Upper lobe of left lung (tissue), 6 donors: Measurements from ENCODE around the gene SLC38A5. TPM values are rescaled to one million over a fixed set of nuclear protein-coding genes. Genes with fewer than 3 reads are reported as not detected.

Experiments
- ATAC-seq, 2 donors: fragments of 200-7000 bp; cut with Tn5 transposase; one replicate each; pipeline ENCODE4 v1.9.1; 2022; ENCODE audit warnings: mild to moderate bottlenecking in 2 of 2, moderate library complexity in 2 of 2; ENCODE audit not compliant: low FRiP score in 2 of 2
- DNase-seq, 2 donors: peaks; one replicate each; pipeline ENCODE4 v3.0.0-alpha.2; 2019 to 2020
- H3K27ac ChIP-seq, 4 donors: fragments of 200-600 bp; sonication (generic); one replicate each; pipeline ENCODE4 v1.5.1; 2016 to 2019
- H3K27me3 ChIP-seq, 4 donors: fragments of 200-600 bp; sonication (generic); one replicate each; pipeline ENCODE4 v1.5.1; 2017 to 2019
- H3K36me3 ChIP-seq, 4 donors: fragments of 200-600 bp; sonication (generic); one replicate each; pipeline ENCODE4 v1.5.1; 2016 to 2019
- H3K4me1 ChIP-seq, 4 donors: fragments of 200-600 bp; sonication (generic); one replicate each; pipeline ENCODE4 v1.5.1; 2018 to 2019
- H3K4me3 ChIP-seq, 4 donors: fragments of 200-600 bp; sonication (generic); one replicate each; pipeline ENCODE4 v1.5.1; 2017 to 2019; ENCODE audit warnings: mild to moderate bottlenecking in 2 of 4, moderate library complexity in 1 of 4
- H3K9me3 ChIP-seq, 4 donors: fragments of 200-600 bp; sonication (generic); one replicate each; pipeline ENCODE4 v1.5.1; 2018 to 2019
- CTCF ChIP-seq, 6 experiments: fragments of 450-650 bp in 4 of 6; fragments of 200-600 bp in 2 of 6; sonication (generic) in 2 of 6; IDR thresholded peaks; one replicate each; pipeline ENCODE4 v1.5.1; 2016 to 2019; ENCODE audit warnings: antibody characterized with exemption in 6 of 6
- EP300 ChIP-seq, 4 donors: sonication (generic); formaldehyde crosslinking; IDR thresholded peaks; one replicate each; pipeline ENCODE4 v1.5.1; 2017; ENCODE audit warnings: antibody characterized with exemption in 4 of 4, control low read depth in 2 of 4
- POLR2A ChIP-seq, 4 donors: fragments of 450-650 bp; IDR thresholded peaks; one replicate each; pipeline ENCODE4 v1.5.1; 2016 to 2017; ENCODE audit warnings: antibody characterized with exemption in 4 of 4, mild to moderate bottlenecking in 2 of 4
- POLR2AphosphoS5 ChIP-seq, 2 donors: sonication (generic); formaldehyde crosslinking; IDR thresholded peaks; one replicate each; pipeline ENCODE4 v1.5.1; 2017; ENCODE audit warnings: antibody characterized with exemption in 2 of 2
- WGBS, 2 donors: methylation state at CpG; one replicate each; pipeline ENCODE4 v1.1.5; 2017 to 2018; 5-methylcytosine and 5-hydroxymethylcytosine counted together
- total RNA-seq, 6 donors: library from RNA; depleted of rRNA in 4 of 6; stranded (reverse); fragments of >200 nt in 4 of 6; gene quantifications; one replicate each; pipeline versions ENCODE4 v1.1.0 to v1.2.1, GENCODE V29; 2016 to 2021
- donor health status: DM: no; HTN: no; CAD: no; lungs with moderate emphysema.
- donor health status: DM: no; HTN: yes; CAD: no; lungs with severe emphysema.

The SLC38A5 gene
- total RNA-seq, 6 donors from 2014 or later, result 10.2 to 32.4 (median 17.9) TPM

- no peak for TF ChIP-seq CTCF (IDR thresholded peaks at IDR 0.05)
- no peak for TF ChIP-seq POLR2AphosphoS5 (IDR thresholded peaks at IDR 0.05)
- TF ChIP-seq POLR2A (IDR thresholded peaks at IDR 0.05), result no peak
- TF ChIP-seq EP300 (IDR thresholded peaks at IDR 0.05), result no peak
- Histone ChIP-seq H3K4me3 (peak overlapping the region in 3 of 4 donors; percentile 14 to 38 (median 38)), H3K27ac (no peak overlapping the region), H3K27me3 (peaks cover 0 to 13% (median 0%) of the 10 kb centered on the region in 4 donors), H3K4me1 (peaks cover 0 to 6% (median 0%) of the 10 kb centered on the region in 4 donors), H3K36me3 (no peaks in the 10 kb centered on the region), H3K9me3 (no peaks in the 10 kb centered on the region)
- ATAC-seq (no peak), DNase-seq (no peak)
- WGBS, 2 donors, result 44 to 46% methylated on average over 19 to 23 of the region's 23 CpGs
These were observed 1.1 kb downstream of the SLC38A5 start for GRCh38 chrX:48468693-48469691.

- no peak for DNase-seq
- Histone ChIP-seq H3K4me1 (peaks cover 0 to 6% (median 0%) of the 10 kb centered on the region in 4 donors), H3K27me3 (peaks cover 0 to 13% (median 0%) of the 10 kb centered on the region in 4 donors), H3K27ac (no peak overlapping the region), H3K36me3 (no peaks in the 10 kb centered on the region), H3K9me3 (no peaks in the 10 kb centered on the region), H3K4me3 (peak overlapping the region in 3 of 4 donors; percentile 14 to 38 (median 38))
- no peak for ATAC-seq
- no peak for TF ChIP-seq POLR2A (IDR thresholded peaks at IDR 0.05)
- TF ChIP-seq POLR2AphosphoS5 (IDR thresholded peaks at IDR 0.05), result no peak
- TF ChIP-seq CTCF (IDR thresholded peaks at IDR 0.05), result no peak
- TF ChIP-seq EP300 (IDR thresholded peaks at IDR 0.05), result no peak
- WGBS, 2 donors, result 0 to 30% methylated on average over 3 to 18 of the region's 18 CpGs
These were observed 1.8 kb downstream of the SLC38A5 start for GRCh38 chrX:48468247-48468671.

GRCh38 chrX:48467281-48467761 lies 2.7 kb downstream of the SLC38A5 start:
- Histone ChIP-seq H3K36me3 (no peaks in the 10 kb centered on the region), H3K4me3 (peak overlapping the region in 2 of 4 donors; percentile 6 to 38), H3K4me1 (peaks cover 0 to 6% (median 0%) of the 10 kb centered on the region in 4 donors), H3K9me3 (no peaks in the 10 kb centered on the region), H3K27ac (peak overlapping the region in 2 of 4 donors; percentile 9 to 63), H3K27me3 (peaks cover 0 to 13% (median 0%) of the 10 kb centered on the region in 4 donors)
- 64 to 66% methylated on average over 10 of the region's 10 CpGs for WGBS, 2 donors
- no peak for DNase-seq
- no peak for TF ChIP-seq POLR2A (IDR thresholded peaks at IDR 0.05)
- TF ChIP-seq POLR2AphosphoS5 (IDR thresholded peaks at IDR 0.05), result peak in 1 of 2 donors; percentile 24
- ATAC-seq, result no peak

- H3K4me3 ChIP-seq, result peak overlapping the region in 2 of 4 donors; percentile 10 to 38
- WGBS, 2 donors, result 85 to 86% methylated on average over 5 to 10 of the region's 10 CpGs
These were observed 3.4 kb downstream of the SLC38A5 start for GRCh38 chrX:48466696-48467095.

More at GRCh38 chrX:48466696-48467095, 3.4 kb downstream of the SLC38A5 start:
- H3K9me3 ChIP-seq, result no peaks in the 10 kb centered on the region
- peak in 1 of 6 experiments; percentile 8 for TF ChIP-seq CTCF (IDR thresholded peaks at IDR 0.05)
- TF ChIP-seq POLR2AphosphoS5 (IDR thresholded peaks at IDR 0.05), result no peak
- TF ChIP-seq POLR2A (IDR thresholded peaks at IDR 0.05), result no peak
- no peak for TF ChIP-seq EP300 (IDR thresholded peaks at IDR 0.05)
- H3K27ac ChIP-seq, result peak overlapping the region in 2 of 4 donors; percentile 4 to 63
- DNase-seq (peak in 1 of 2 donors; percentile 41), ATAC-seq (no peak)
- no peaks in the 10 kb centered on the region for H3K36me3 ChIP-seq
- peaks cover 0 to 13% (median 0%) of the 10 kb centered on the region in 4 donors for H3K27me3 ChIP-seq
- H3K4me1 ChIP-seq, result peaks cover 0 to 6% (median 0%) of the 10 kb centered on the region in 4 donors
